ENCODE data around the gene IL32. TPM values are rescaled to one million over a fixed set of nuclear protein-coding genes. Genes with fewer than 3 reads are reported as not detected.

IL32 gene
- total RNA-seq, 1 donor from 2014 or later = 4.9 TPM

- Mint-ChIP-seq H3K4me3 (peak overlapping the region; percentile 8), H3K27me3 (ENCODE audit: low read depth) (peaks cover 6% of the 10 kb centered on the region), H3K27ac (no peak overlapping the region), H3K4me1 (peaks cover 26% of the 10 kb centered on the region), H3K9me3 (no peaks in the 10 kb centered on the region), H3K36me3 (peaks cover 11% of the 10 kb centered on the region)
- DNase-seq (ENCODE audit: low spot score in 2 of 2, unreplicated experiment in 2 of 2) = no peak
- TF ChIP-seq CTCF (IDR thresholded peaks at IDR 0.05; ENCODE audit: unreplicated experiment) = no peak
These were observed 38.6 kb upstream of the IL32 start for GRCh38 chr16:3026609-3027488.

GRCh38 chr16:3027489-3027795, 38.0 kb upstream of the IL32 start:
- no peak overlapping the region for H3K27ac Mint-ChIP-seq
- H3K4me3 Mint-ChIP-seq = no peak overlapping the region
- no peak for TF ChIP-seq CTCF (IDR thresholded peaks at IDR 0.05; ENCODE audit: unreplicated experiment)

GRCh38 chr16:3027983-3028715, 37.3 kb upstream of the IL32 start:
- peak; percentile 82 for TF ChIP-seq CTCF (IDR thresholded peaks at IDR 0.05; ENCODE audit: unreplicated experiment)
- Mint-ChIP-seq H3K36me3 (peaks cover 11% of the 10 kb centered on the region), H3K4me3 (no peak overlapping the region), H3K27ac (no peak overlapping the region), H3K9me3 (no peaks in the 10 kb centered on the region), H3K4me1 (peaks cover 13% of the 10 kb centered on the region), H3K27me3 (ENCODE audit: low read depth) (peaks cover 14% of the 10 kb centered on the region)
- DNase-seq (ENCODE audit: low spot score in 2 of 2, unreplicated experiment in 2 of 2) = peak; percentile 87 to 92

More at GRCh38 chr16:3027489-3027795, 38.0 kb upstream of the IL32 start:
- peaks cover 8% of the 10 kb centered on the region for H3K27me3 Mint-ChIP-seq (ENCODE audit: low read depth)
- DNase-seq (ENCODE audit: low spot score in 2 of 2, unreplicated experiment in 2 of 2) = no peak
- H3K9me3 Mint-ChIP-seq = no peaks in the 10 kb centered on the region
- peaks cover 20% of the 10 kb centered on the region for H3K4me1 Mint-ChIP-seq
- H3K36me3 Mint-ChIP-seq = peaks cover 11% of the 10 kb centered on the region

DNA sequence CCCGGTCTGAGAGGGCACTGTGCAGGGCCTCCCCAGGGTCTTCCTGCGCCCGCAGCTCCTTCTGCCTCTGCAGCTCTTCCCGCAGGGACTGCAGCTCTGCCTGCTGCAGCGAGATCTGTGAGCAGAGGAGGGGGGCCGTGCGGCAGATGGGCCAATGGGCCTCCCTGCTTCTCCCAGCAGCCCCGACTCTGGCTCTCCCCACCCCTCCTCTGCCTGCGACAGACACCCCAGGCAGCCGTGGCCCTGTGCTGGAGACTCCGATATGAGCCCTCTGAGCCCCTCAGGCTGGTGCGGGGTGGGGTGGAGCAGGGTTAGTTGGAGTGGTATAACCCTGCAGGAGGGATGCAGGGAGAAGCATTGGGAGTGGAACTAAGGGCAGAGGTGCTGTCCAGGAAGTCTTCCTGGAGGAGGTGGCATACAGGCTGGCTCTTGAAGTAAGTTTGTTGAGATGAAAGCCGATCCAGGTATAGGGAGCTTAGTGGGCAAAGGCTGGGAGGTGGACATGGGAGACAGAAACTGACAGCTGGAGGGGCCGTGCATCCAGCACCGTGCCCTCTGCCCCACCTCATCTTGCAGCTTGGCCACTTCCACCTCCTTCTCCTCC, 36.6 kb upstream of the IL32 start:
- Mint-ChIP-seq H3K36me3 (peaks cover 11% of the 10 kb centered on the region), H3K9me3 (no peaks in the 10 kb centered on the region), H3K4me3 (no peak overlapping the region), H3K27ac (no peak overlapping the region), H3K4me1 (peaks cover 8% of the 10 kb centered on the region), H3K27me3 (ENCODE audit: low read depth) (peaks cover 21% of the 10 kb centered on the region)
- DNase-seq (ENCODE audit: low spot score in 2 of 2, unreplicated experiment in 2 of 2) = no peak
- TF ChIP-seq CTCF (IDR thresholded peaks at IDR 0.05; ENCODE audit: unreplicated experiment) = no peak

GRCh38 chr16:3029491-3030221, 35.8 kb upstream of the IL32 start:
- Mint-ChIP-seq H3K4me3 (no peak overlapping the region), H3K36me3 (peaks cover 9% of the 10 kb centered on the region), H3K27ac (no peak overlapping the region), H3K9me3 (no peaks in the 10 kb centered on the region), H3K27me3 (ENCODE audit: low read depth) (peaks cover 29% of the 10 kb centered on the region), H3K4me1 (peaks cover 5% of the 10 kb centered on the region)
- DNase-seq (ENCODE audit: low spot score in 2 of 2, unreplicated experiment in 2 of 2) = no peak
- no peak for TF ChIP-seq CTCF (IDR thresholded peaks at IDR 0.05; ENCODE audit: unreplicated experiment)

Data from mesothelial cell of epicardium (in vitro differentiated cells).